GM23338 (cell line): ENCODE results near the gene PRPF4. TPM values are rescaled to one million over a fixed set of nuclear protein-coding genes. Genes with fewer than 3 reads are reported as not detected.

Experiments
- ATAC-seq: fragments of 200-7000 bp; cut with Tn5 transposase; 3 replicates; pipeline ENCODE4 v1.9.1; 2020
- DNase-seq: peaks from one replicate; pipeline ENCODE4 v3.0.0-alpha.2; 2015; ENCODE audit warnings: low spot score
- H2AFZ ChIP-seq: fragments of 200-600 bp; sonication (generic); 2 replicates; pipeline ENCODE4 v1.8.0; 2016; ENCODE audit warnings: antibody characterized with exemption, mild to moderate bottlenecking, moderate library complexity
- H3F3A ChIP-seq: fragments of 200-600 bp; sonication (generic); replicated peaks from 2 replicates; pipeline ENCODE4 v1.8.0; 2017; ENCODE audit warnings: antibody characterized with exemption, mixed run types, low read depth
- H3K27ac ChIP-seq: fragments of 200-600 bp; sonication (generic); 2 replicates; pipeline ENCODE4 v1.6.1; 2016; ENCODE audit warnings: low read depth
- H3K27me3 ChIP-seq: fragments of 200-600 bp; sonication (generic); 2 replicates; pipeline ENCODE4 v1.8.0; 2016; ENCODE audit warnings: mild to moderate bottlenecking, mixed run types, moderate library complexity; ENCODE audit not compliant: insufficient read depth
- H3K36me3 ChIP-seq: fragments of 200-600 bp; sonication (generic); 2 replicates; pipeline ENCODE4 v1.8.0; 2016; ENCODE audit warnings: mild to moderate bottlenecking; ENCODE audit not compliant: insufficient read depth
- H3K4me1 ChIP-seq: fragments of 200-600 bp; sonication (generic); 2 replicates; pipeline ENCODE4 v1.8.0; 2016; ENCODE audit warnings: mild to moderate bottlenecking, moderate library complexity; ENCODE audit not compliant: insufficient read depth
- H3K4me2 ChIP-seq: fragments of 200-600 bp; sonication (generic); 2 replicates; pipeline ENCODE4 v1.7.1; 2017; ENCODE audit warnings: mixed run types
- H3K4me3 ChIP-seq: fragments of 200-600 bp; sonication (generic); 2 replicates; pipeline ENCODE4 v1.6.1; 2016; ENCODE audit warnings: mixed run types
- H3K79me2 ChIP-seq: fragments of 200-600 bp; sonication (generic); replicated peaks from 2 replicates; pipeline ENCODE4 v1.8.0; 2017; ENCODE audit warnings: mild to moderate bottlenecking; ENCODE audit not compliant: insufficient read depth
- H3K9me2 ChIP-seq: fragments of 200-600 bp; sonication (generic); 2 replicates; pipeline ENCODE4 v1.8.0; 2017; ENCODE audit not compliant: insufficient read depth
- H4K20me1 ChIP-seq: fragments of 200-600 bp; sonication (generic); replicated peaks from 2 replicates; pipeline ENCODE4 v1.8.0; 2017; ENCODE audit warnings: mild to moderate bottlenecking; ENCODE audit not compliant: insufficient read depth
- H3K27ac Mint-ChIP-seq: 2 replicates; pipeline ENCODE4 v1.8.0; 2020; ENCODE audit warnings: inconsistent platforms, mild to moderate bottlenecking, moderate library complexity, mixed read lengths
- H3K27me3 Mint-ChIP-seq: 3 replicates; pipeline ENCODE4 v1.8.0; 2022; ENCODE audit warnings: low read depth, mild to moderate bottlenecking, moderate library complexity, mixed read lengths, inconsistent platforms; ENCODE audit not compliant: insufficient read depth, poor library complexity
- H3K36me3 Mint-ChIP-seq: 3 replicates; pipeline ENCODE4 v1.8.0; 2021; ENCODE audit warnings: low read depth, mild to moderate bottlenecking, inconsistent platforms, moderate library complexity, mixed read lengths
- H3K4me1 Mint-ChIP-seq: 3 replicates; pipeline ENCODE4 v1.8.0; 2020; ENCODE audit warnings: mild to moderate bottlenecking, inconsistent platforms, mixed read lengths
- H3K4me3 Mint-ChIP-seq: 3 replicates; pipeline ENCODE4 v1.8.0; 2021; ENCODE audit warnings: moderate library complexity, mild to moderate bottlenecking, inconsistent platforms, mixed read lengths
- H3K9me3 Mint-ChIP-seq: 3 replicates; pipeline ENCODE4 v1.8.0; 2020; ENCODE audit warnings: moderate library complexity, mild to moderate bottlenecking, inconsistent platforms, mixed read lengths
- CREB1 ChIP-seq: fragments of 250-450 bp; sonication (Bioruptor Pico); IDR thresholded peaks from 2 replicates; pipeline ENCODE4 v1.5.0; 2020; ENCODE audit warnings: low read depth, mild to moderate bottlenecking, moderate library complexity
- CTCF ChIP-seq, 2 experiments: fragments of 200-600 bp in 1 of 2; sonication (generic) in 1 of 2; conservative IDR thresholded peaks; 2 replicates each; pipeline versions ENCODE4 v1.5.1 to v1.6.1; 2016 to 2017; ENCODE audit warnings: antibody characterized with exemption in 2 of 2, low read depth in 2 of 2, mild to moderate bottlenecking in 2 of 2, moderate library complexity in 1 of 2
- ETS1 ChIP-seq: IDR thresholded peaks from 2 replicates; pipeline ENCODE4 v1.6.1; 2016; ENCODE audit warnings: antibody characterized with exemption
- EZH2 ChIP-seq: fragments of 200-600 bp; sonication (generic); IDR thresholded peaks from one replicate; pipeline ENCODE4 v1.8.0; 2017; ENCODE audit warnings: antibody characterized with exemption, mild to moderate bottlenecking, low read depth; ENCODE audit not compliant: unreplicated experiment
- EZH2phosphoT487 ChIP-seq: fragments of 200-600 bp; sonication (generic); IDR thresholded peaks from one replicate; pipeline ENCODE4 v1.8.1; 2018; ENCODE audit warnings: antibody characterized with exemption; ENCODE audit not compliant: unreplicated experiment
- JUNB ChIP-seq: IDR thresholded peaks from one replicate; pipeline ENCODE4 v1.6.1; 2016; ENCODE audit warnings: antibody characterized with exemption; ENCODE audit not compliant: unreplicated experiment
- NANOG ChIP-seq: IDR thresholded peaks from 2 replicates; pipeline ENCODE4 v1.6.1; 2016; ENCODE audit warnings: antibody characterized with exemption, borderline replicate concordance
- POLR2AphosphoS5 ChIP-seq: IDR thresholded peaks from 2 replicates; pipeline ENCODE4 v1.6.1; 2016; ENCODE audit warnings: antibody characterized with exemption, low read depth
- REST ChIP-seq: IDR thresholded peaks from one replicate; pipeline ENCODE4 v1.6.1; 2018; ENCODE audit warnings: antibody characterized with exemption; ENCODE audit not compliant: unreplicated experiment
- STAT1 ChIP-seq: IDR thresholded peaks from one replicate; pipeline ENCODE4 v1.6.1; 2016; ENCODE audit warnings: antibody characterized with exemption; ENCODE audit not compliant: unreplicated experiment
- ZNF114 ChIP-seq: fragments of 250-450 bp; sonication (Bioruptor Pico); IDR thresholded peaks from 2 replicates; pipeline ENCODE4 v1.5.0; 2020; ENCODE audit warnings: mild to moderate bottlenecking, moderate library complexity
- ZNF331 ChIP-seq: fragments of 250-450 bp; sonication (Bioruptor Pico); IDR thresholded peaks from 2 replicates; pipeline ENCODE4 v1.5.0; 2020; ENCODE audit warnings: low read depth, mild to moderate bottlenecking, moderate library complexity
- ZNF462 ChIP-seq: fragments of 250-450 bp; sonication (Bioruptor Pico); IDR thresholded peaks from 2 replicates; pipeline ENCODE4 v1.5.0; 2020; ENCODE audit warnings: mild to moderate bottlenecking, moderate library complexity
- polyA plus RNA-seq: library from polyadenylated mRNA; unstranded; fragments of >200 nt; fragmentation: Nextera tagmentation; extraction: Ambion mirVana; gene quantifications from 2 replicates; pipeline ENCODE4 v1.2.1, GENCODE V29; 2016
- total RNA-seq: library from RNA; depleted of rRNA; stranded (reverse); fragments of >200 nt; shearing (Covaris generic); gene quantifications from 2 replicates; pipeline ENCODE4 v1.2.3, GENCODE V29; 2014

The PRPF4 gene
- total and polyA plus RNA-seq, 2 experiments from 2014 or later = 18.7 to 34.6 TPM

- no peak overlapping the region for H3K4me3 Mint-ChIP-seq
- peaks cover 5% of the 10 kb centered on the region; the same call in 1 of the 3 replicates for H3K4me1 Mint-ChIP-seq
- no peak overlapping the region for H3K4me3 ChIP-seq
- H3K4me2 ChIP-seq = no peak overlapping the region
- no peak overlapping the region for H3K27ac Mint-ChIP-seq
- H4K20me1 ChIP-seq = peaks cover 4% of the 10 kb centered on the region; the same call in 1 of the 2 replicates
- no peaks in the 10 kb centered on the region for H3K27me3 ChIP-seq
- H3K79me2 ChIP-seq = no peaks in the 10 kb centered on the region
- no peak overlapping the region for H3K27ac ChIP-seq
- no peak overlapping the region for H2AFZ ChIP-seq
- H3K27me3 Mint-ChIP-seq = peaks cover 3% of the 10 kb centered on the region
- H3K36me3 Mint-ChIP-seq = no peaks in the 10 kb centered on the region
- ATAC-seq (no peak), DNase-seq (no peak)
- H3K36me3 ChIP-seq = no peaks in the 10 kb centered on the region
- no peaks in the 10 kb centered on the region for H3K4me1 ChIP-seq
- TF ChIP-seq REST = no peak
- TF ChIP-seq ZNF331 (CRISPR knock-in tag) = no peak
- TF ChIP-seq JUNB = no peak
- no peak for TF ChIP-seq CREB1 (CRISPR knock-in tag)
- TF ChIP-seq NANOG = no peak
- TF ChIP-seq EZH2 = no peak
- TF ChIP-seq EZH2phosphoT487 = no peak
- no peak for TF ChIP-seq STAT1
- TF ChIP-seq ETS1 = no peak
- no peak for TF ChIP-seq CTCF (conservative IDR thresholded peaks at IDR 0.05; ENCODE audit: low read depth in 2 of 2)
- no peak for TF ChIP-seq ZNF114 (CRISPR knock-in tag)
- no peak for TF ChIP-seq ZNF462 (CRISPR knock-in tag)
- no peak for TF ChIP-seq POLR2AphosphoS5
- no peaks in the 10 kb centered on the region for H3K9me2 ChIP-seq
- no peaks in the 10 kb centered on the region for H3F3A ChIP-seq
- H3K9me3 Mint-ChIP-seq = no peaks in the 10 kb centered on the region
Observed at GRCh38 chr9:113306566-113306965, 31.1 kb downstream of the PRPF4 start.
